Skin of body (tissue), 2 donors: ENCODE results near the gene GUK1. TPM values are rescaled to one million over a fixed set of nuclear protein-coding genes. Genes with fewer than 3 reads are reported as not detected.
"Not testable (repeated sequence)": the region's sequence is repeated elsewhere in the genome, so short reads cannot be mapped to it uniquely, and the experiment has no call there.

Experiments
- DNase-seq: peaks from one replicate; lab custom pipeline; 2025; lab: John Stamatoyannopoulos, UW
- total RNA-seq: library from RNA; depleted of rRNA; stranded (reverse); fragments of >200 nt; gene quantifications from one replicate; pipeline ENCODE4 v1.2.3, GENCODE V29; 2014

Gene GUK1
- total RNA-seq, 1 donor from 2014 or later = 146 TPM

- DNase-seq = no peak
Measured at GRCh38 chr1:228104526-228105269, 35.4 kb upstream of the GUK1 start.

- DNase-seq = no peak
Measured at GRCh38 chr1:228105270-228105995, 34.6 kb upstream of the GUK1 start.

GRCh38 chr1:228105996-228106799 is 33.9 kb upstream of the GUK1 start:
- DNase-seq = no peak

- DNase-seq = no peak
Measured at GRCh38 chr1:228106800-228107054, 33.4 kb upstream of the GUK1 start.

GRCh38 chr1:228107636-228108035 is 32.4 kb upstream of the GUK1 start:
- DNase-seq = no peak

- no peak for DNase-seq
Measured at GRCh38 chr1:228108055-228108690, 31.9 kb upstream of the GUK1 start.

GRCh38 chr1:228108742-228109072 is 31.4 kb upstream of the GUK1 start:
- DNase-seq = no peak

GRCh38 chr1:228109073-228109961 is 30.8 kb upstream of the GUK1 start, which contains the start of gene MRPL55:
TSS of gene MRPL55 (minus strand) at chr1:228109299. CDS start at chr1:228108260, 1,039 bp downstream.
- DNase-seq = peak; percentile 96

- no peak for DNase-seq
Measured at GRCh38 chr1:228109962-228110488, 30.1 kb upstream of the GUK1 start.

- DNase-seq = no peak
Measured at GRCh38 chr1:228110556-228110955, 29.5 kb upstream of the GUK1 start.

GRCh38 chr1:228111315-228111714 is 28.8 kb upstream of the GUK1 start:
- not testable (repeated sequence) for DNase-seq

GRCh38 chr1:228112167-228112566 is 27.9 kb upstream of the GUK1 start:
- no peak for DNase-seq

GRCh38 chr1:228112617-228113016 is 27.5 kb upstream of the GUK1 start:
- DNase-seq = no peak

- no peak for DNase-seq
Measured at GRCh38 chr1:228114827-228115226, 25.3 kb upstream of the GUK1 start.

- no peak for DNase-seq
Measured at GRCh38 chr1:228117335-228117734, 22.7 kb upstream of the GUK1 start.

GRCh38 chr1:228118040-228118439 is 22.0 kb upstream of the GUK1 start:
- no peak for DNase-seq

GRCh38 chr1:228120351-228120750 is 19.7 kb upstream of the GUK1 start:
- DNase-seq = no peak

GRCh38 chr1:228120857-228121489 is 19.1 kb upstream of the GUK1 start:
- no peak for DNase-seq

- DNase-seq = no peak
Measured at GRCh38 chr1:228122921-228123441, 17.1 kb upstream of the GUK1 start.

GRCh38 chr1:228123505-228123904 is 16.6 kb upstream of the GUK1 start:
- DNase-seq = no peak
